Trophoblast cell (in vitro differentiated cells and primary cell): ENCODE results near the gene SHMT2.

Experiments used
- DNase-seq, 2 donors: peaks; one replicate each; pipeline ENCODE4 v3.0.0-alpha.2; 2016
- H2AFZ ChIP-seq: 2 replicates; pipeline ENCODE4 v1.6.1; 2013; ENCODE audit warnings: low read length, moderate library complexity, mild to moderate bottlenecking; ENCODE audit not compliant: insufficient read depth, poor library complexity
- H2AK5ac ChIP-seq: 2 replicates; pipeline ENCODE4 v1.6.1; 2013; ENCODE audit warnings: mild to moderate bottlenecking, low read length
- H2BK120ac ChIP-seq: 2 replicates; pipeline ENCODE4 v1.6.1; 2013; ENCODE audit warnings: low read length, mild to moderate bottlenecking, moderate library complexity; ENCODE audit not compliant: insufficient read depth, poor library complexity
- H2BK12ac ChIP-seq: 2 replicates; pipeline ENCODE4 v1.6.1; 2013; ENCODE audit warnings: mild to moderate bottlenecking, low read length, moderate library complexity
- H2BK5ac ChIP-seq: 2 replicates; pipeline ENCODE4 v1.6.1; 2013; ENCODE audit warnings: low read length, low read depth, moderate library complexity, mild to moderate bottlenecking; ENCODE audit not compliant: poor library complexity
- H3K14ac ChIP-seq: 2 replicates; pipeline ENCODE4 v1.6.1; 2013; ENCODE audit warnings: mild to moderate bottlenecking, low read length
- H3K18ac ChIP-seq: 2 replicates; pipeline ENCODE4 v1.6.1; 2013; ENCODE audit warnings: mild to moderate bottlenecking, low read length
- H3K23ac ChIP-seq: 2 replicates; pipeline ENCODE4 v1.6.1; 2013; ENCODE audit warnings: low read length
- H3K27ac ChIP-seq: 2 replicates; pipeline ENCODE4 v1.5.1; 2013; ENCODE audit warnings: low read depth, mild to moderate bottlenecking, inconsistent platforms, low read length, moderate library complexity
- H3K27me3 ChIP-seq: 2 replicates; pipeline ENCODE4 v1.6.1; 2013; ENCODE audit warnings: inconsistent platforms, mild to moderate bottlenecking, low read length, moderate library complexity; ENCODE audit not compliant: insufficient read depth
- H3K36me3 ChIP-seq, 2 experiments: 1 replicate in 1 of 2; 2 replicates in 1 of 2; pipeline ENCODE4 v1.6.1; 2013; ENCODE audit warnings: low read length in 2 of 2, mild to moderate bottlenecking in 2 of 2, moderate library complexity in 1 of 2; ENCODE audit not compliant: insufficient read depth in 2 of 2, control insufficient read depth in 1 of 2
- H3K4ac ChIP-seq: 2 replicates; pipeline ENCODE4 v1.6.1; 2013; ENCODE audit warnings: low read depth, mild to moderate bottlenecking, low read length, moderate library complexity
- H3K4me1 ChIP-seq, 2 experiments: 1 replicate in 1 of 2; 2 replicates in 1 of 2; pipeline ENCODE4 v1.6.1; 2013; ENCODE audit warnings: low read length in 2 of 2, mild to moderate bottlenecking in 2 of 2, moderate library complexity in 1 of 2; ENCODE audit not compliant: insufficient read depth in 2 of 2, control insufficient read depth in 1 of 2
- H3K4me2 ChIP-seq: 2 replicates; pipeline ENCODE4 v1.6.1; 2013; ENCODE audit warnings: inconsistent platforms, mild to moderate bottlenecking, low read length, moderate library complexity
- H3K4me3 ChIP-seq: 2 replicates; pipeline ENCODE4 v1.5.1; 2013; ENCODE audit warnings: mild to moderate bottlenecking, low read depth, low read length, inconsistent platforms
- H3K79me1 ChIP-seq: one replicate; pipeline ENCODE4 v1.6.1; 2013; ENCODE audit warnings: low read length
- H3K79me2 ChIP-seq: 2 replicates; pipeline ENCODE4 v1.6.1; 2013; ENCODE audit warnings: low read length, mild to moderate bottlenecking; ENCODE audit not compliant: control insufficient read depth, insufficient read depth, poor library complexity
- H3K9ac ChIP-seq: 2 replicates; pipeline ENCODE4 v1.6.1; 2013; ENCODE audit warnings: mild to moderate bottlenecking, low read length
- H3K9me3 ChIP-seq: 2 replicates; pipeline ENCODE4 v1.6.1; 2013; ENCODE audit warnings: low read depth, mild to moderate bottlenecking, control low read depth, inconsistent platforms, low read length; ENCODE audit not compliant: insufficient read depth
- H4K12ac ChIP-seq: 2 replicates; pipeline ENCODE4 v1.6.1; 2013; ENCODE audit warnings: low read depth, mild to moderate bottlenecking, low read length, moderate library complexity
- H4K8ac ChIP-seq: 2 replicates; pipeline ENCODE4 v1.6.1; 2013; ENCODE audit warnings: low read depth, mild to moderate bottlenecking, low read length, moderate library complexity
- H4K91ac ChIP-seq: one replicate; pipeline ENCODE4 v1.6.1; 2013; ENCODE audit warnings: low read depth, mild to moderate bottlenecking, low read length, moderate library complexity
- WGBS: extraction: QIAGEN DNeasy Blood & Tissue Kit; methylation state at CpG from one replicate; pipeline ENCODE4 v1.1.7; 2013; ENCODE audit warnings: missing lambda C conversion rate; ENCODE audit not compliant: insufficient read length, insufficient coverage; ENCODE audit errors: extremely low coverage; 5-methylcytosine and 5-hydroxymethylcytosine counted together

The SHMT2 gene

DNA sequence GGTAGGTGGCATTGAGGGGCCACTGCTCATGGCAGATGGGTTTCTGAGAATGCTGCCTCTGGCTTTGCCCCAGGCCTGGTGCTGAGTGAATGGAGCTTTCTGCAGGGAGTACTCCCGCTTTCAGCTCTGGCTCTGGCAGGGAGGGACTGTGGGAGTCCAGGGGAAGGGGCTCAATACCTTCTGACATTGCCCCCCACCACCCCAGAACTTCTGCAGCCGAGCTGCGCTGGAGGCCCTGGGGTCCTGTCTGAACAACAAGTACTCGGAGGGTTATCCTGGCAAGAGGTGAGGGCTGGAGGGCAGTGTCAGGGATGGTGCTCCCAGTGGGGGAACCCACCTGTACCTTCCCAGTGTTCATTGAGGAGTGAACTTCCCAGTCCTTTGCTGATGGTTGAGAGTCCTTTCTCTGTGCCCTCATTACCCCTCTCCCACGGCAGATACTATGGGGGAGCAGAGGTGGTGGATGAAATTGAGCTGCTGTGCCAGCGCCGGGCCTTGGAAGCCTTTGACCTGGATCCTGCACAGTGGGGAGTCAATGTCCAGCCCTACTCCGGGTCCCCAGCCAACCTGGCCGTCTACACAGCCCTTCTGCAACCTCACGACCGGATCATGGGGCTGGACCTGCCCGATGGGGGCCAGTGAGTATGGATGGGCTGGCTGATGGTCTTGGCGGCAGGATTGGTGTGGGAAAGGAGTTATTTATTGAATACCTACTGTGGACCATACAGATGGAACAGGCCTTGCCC lies 1.9 kb downstream of the SHMT2 start:
- no peak overlapping the region for H2BK5ac ChIP-seq
- no peak overlapping the region for H2BK120ac ChIP-seq
- H3K4ac ChIP-seq, result no peak overlapping the region
- H3K23ac ChIP-seq, result no peak overlapping the region
- H2AFZ ChIP-seq, result no peak overlapping the region
- H3K79me2 ChIP-seq, result peaks cover 12% of the 10 kb centered on the region
- no peak overlapping the region for H3K18ac ChIP-seq
- DNase-seq, result no peak
- H3K4me1 ChIP-seq, result peaks cover 11 to 12% of the 10 kb centered on the region in 2 experiments
- H4K8ac ChIP-seq, result no peak overlapping the region
- H3K4me2 ChIP-seq, result no peak overlapping the region
- no peak overlapping the region for H2AK5ac ChIP-seq
- H3K14ac ChIP-seq, result no peak overlapping the region
- no CpG with 5 or more reads among the region's 13 CpGs for WGBS
- peaks cover 36 to 38% of the 10 kb centered on the region in 2 experiments for H3K36me3 ChIP-seq
- no peak overlapping the region for H2BK12ac ChIP-seq
- H4K12ac ChIP-seq, result no peak overlapping the region
- H3K27ac ChIP-seq, result no peak overlapping the region
- no peak overlapping the region for H4K91ac ChIP-seq
- no peak overlapping the region for H3K4me3 ChIP-seq
- H3K27me3 ChIP-seq, result peaks cover 19% of the 10 kb centered on the region
- peaks cover 9% of the 10 kb centered on the region for H3K9me3 ChIP-seq
- H3K79me1 ChIP-seq, result peaks cover 11% of the 10 kb centered on the region
- no peak overlapping the region for H3K9ac ChIP-seq

DNA sequence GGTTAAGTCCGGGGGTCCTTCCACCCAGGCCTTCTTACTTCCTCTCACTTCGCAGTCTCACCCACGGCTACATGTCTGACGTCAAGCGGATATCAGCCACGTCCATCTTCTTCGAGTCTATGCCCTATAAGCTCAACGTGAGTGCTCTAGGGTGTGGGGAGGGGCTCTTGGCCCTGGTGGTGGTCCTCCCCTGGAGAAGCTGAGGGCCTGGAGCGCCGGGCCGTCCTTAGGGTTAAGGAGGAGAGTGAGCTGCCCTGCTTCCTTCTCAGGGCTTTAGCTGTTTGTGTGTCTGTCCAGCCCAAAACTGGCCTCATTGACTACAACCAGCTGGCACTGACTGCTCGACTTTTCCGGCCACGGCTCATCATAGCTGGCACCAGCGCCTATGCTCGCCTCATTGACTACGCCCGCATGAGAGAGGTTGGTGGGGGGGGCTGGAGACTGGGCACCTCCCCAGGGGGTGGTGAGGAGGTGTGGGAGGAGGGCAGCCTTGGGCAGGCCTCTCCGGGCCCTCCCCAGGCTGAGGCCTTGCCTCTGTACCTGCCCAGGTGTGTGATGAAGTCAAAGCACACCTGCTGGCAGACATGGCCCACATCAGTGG lies 2.7 kb downstream of the SHMT2 start:
- Histone ChIP-seq H3K27me3 (peaks cover 20% of the 10 kb centered on the region), H4K12ac (no peak overlapping the region), H2BK5ac (no peak overlapping the region), H4K91ac (no peak overlapping the region), H3K9ac (no peak overlapping the region), H2BK120ac (no peak overlapping the region), H3K4ac (no peak overlapping the region), H3K79me1 (peaks cover 11% of the 10 kb centered on the region), H2AFZ (no peak overlapping the region), H3K4me2 (no peak overlapping the region), H3K27ac (no peak overlapping the region), H3K18ac (no peak overlapping the region), H3K79me2 (peaks cover 12% of the 10 kb centered on the region), H2BK12ac (no peak overlapping the region), H4K8ac (no peak overlapping the region), H3K36me3 (peaks cover 36 to 38% of the 10 kb centered on the region in 2 experiments), H3K9me3 (peaks cover 10% of the 10 kb centered on the region), H3K4me3 (no peak overlapping the region), H2AK5ac (no peak overlapping the region), H3K4me1 (peaks cover 9% of the 10 kb centered on the region in 2 experiments), H3K14ac (no peak overlapping the region), H3K23ac (no peak overlapping the region)
- no CpG with 5 or more reads among the region's 19 CpGs for WGBS
- DNase-seq, result no peak

DNA sequence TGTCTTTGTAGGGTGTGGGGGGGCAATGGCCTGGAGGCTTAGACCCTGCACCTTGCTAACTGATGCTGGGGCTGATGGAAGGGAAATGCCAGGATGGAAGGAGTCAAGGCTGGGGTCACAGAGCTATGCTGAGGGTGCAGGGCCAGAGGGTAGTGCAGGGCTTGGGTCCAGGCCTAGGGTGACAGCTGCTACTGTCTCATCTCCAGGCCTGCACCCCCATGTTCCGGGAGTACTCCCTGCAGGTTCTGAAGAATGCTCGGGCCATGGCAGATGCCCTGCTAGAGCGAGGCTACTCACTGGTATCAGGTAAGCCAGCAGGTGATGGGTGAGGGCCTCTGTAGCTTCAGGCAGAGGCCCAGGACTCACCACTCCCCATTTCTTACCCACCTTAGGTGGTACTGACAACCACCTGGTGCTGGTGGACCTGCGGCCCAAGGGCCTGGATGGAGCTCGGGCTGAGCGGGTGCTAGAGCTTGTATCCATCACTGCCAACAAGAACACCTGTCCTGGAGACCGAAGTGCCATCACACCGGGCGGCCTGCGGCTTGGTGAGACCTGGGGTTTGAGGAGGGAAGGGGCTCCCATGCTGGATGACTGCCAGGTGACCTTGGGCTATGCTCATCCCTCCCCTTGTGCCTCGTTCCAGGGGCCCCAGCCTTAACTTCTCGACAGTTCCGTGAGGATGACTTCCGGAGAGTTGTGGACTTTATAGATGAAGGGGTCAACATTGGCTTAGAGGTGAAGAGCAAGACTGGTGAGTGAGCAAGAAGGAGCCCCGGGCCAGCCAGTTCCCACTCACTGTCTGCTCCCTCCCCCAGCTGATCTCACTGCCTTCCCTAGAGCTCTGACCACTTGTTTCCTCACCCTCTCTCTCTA lies 4.1 kb downstream of the SHMT2 start:
- Histone ChIP-seq H2AFZ (no peak overlapping the region), H4K91ac (no peak overlapping the region), H3K79me1 (peaks cover 11% of the 10 kb centered on the region), H3K9ac (no peak overlapping the region), H4K8ac (no peak overlapping the region), H3K23ac (no peak overlapping the region), H3K9me3 (peaks cover 12% of the 10 kb centered on the region), H3K36me3 (peaks cover 36 to 38% of the 10 kb centered on the region in 2 experiments), H2AK5ac (no peak overlapping the region), H3K14ac (no peak overlapping the region), H3K18ac (no peak overlapping the region), H3K4ac (no peak overlapping the region), H2BK120ac (no peak overlapping the region), H3K27ac (no peak overlapping the region), H4K12ac (no peak overlapping the region), H3K79me2 (peaks cover 13% of the 10 kb centered on the region), H3K27me3 (peaks cover 32% of the 10 kb centered on the region), H3K4me1 (peaks cover 9 to 17% of the 10 kb centered on the region in 2 experiments), H3K4me2 (no peak overlapping the region), H3K4me3 (no peak overlapping the region), H2BK5ac (no peak overlapping the region), H2BK12ac (no peak overlapping the region)
- no peak for DNase-seq
- no CpG with 5 or more reads among the region's 15 CpGs for WGBS

DNA sequence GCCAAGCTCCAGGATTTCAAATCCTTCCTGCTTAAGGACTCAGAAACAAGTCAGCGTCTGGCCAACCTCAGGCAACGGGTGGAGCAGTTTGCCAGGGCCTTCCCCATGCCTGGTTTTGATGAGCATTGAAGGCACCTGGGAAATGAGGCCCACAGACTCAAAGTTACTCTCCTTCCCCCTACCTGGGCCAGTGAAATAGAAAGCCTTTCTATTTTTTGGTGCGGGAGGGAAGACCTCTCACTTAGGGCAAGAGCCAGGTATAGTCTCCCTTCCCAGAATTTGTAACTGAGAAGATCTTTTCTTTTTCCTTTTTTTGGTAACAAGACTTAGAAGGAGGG lies 4.7 kb downstream of the SHMT2 start:
- Histone ChIP-seq H3K18ac (no peak overlapping the region), H2AK5ac (no peak overlapping the region), H3K4me3 (no peak overlapping the region), H3K9ac (no peak overlapping the region), H3K27ac (no peak overlapping the region), H4K12ac (no peak overlapping the region), H3K79me1 (peaks cover 11% of the 10 kb centered on the region), H3K36me3 (peaks cover 36 to 38% of the 10 kb centered on the region in 2 experiments), H2BK12ac (no peak overlapping the region), H3K4me1 (peaks cover 10 to 20% of the 10 kb centered on the region in 2 experiments), H3K4ac (no peak overlapping the region), H3K23ac (no peak overlapping the region), H4K91ac (no peak overlapping the region), H3K4me2 (no peak overlapping the region), H3K79me2 (peaks cover 14% of the 10 kb centered on the region), H3K27me3 (peaks cover 35% of the 10 kb centered on the region), H3K9me3 (peaks cover 12% of the 10 kb centered on the region), H2BK120ac (no peak overlapping the region), H4K8ac (no peak overlapping the region), H3K14ac (no peak overlapping the region), H2AFZ (no peak overlapping the region), H2BK5ac (no peak overlapping the region)
- WGBS, result no CpG with 5 or more reads among the region's 3 CpGs
- DNase-seq, result no peak
